HG03469 (cell line): ENCODE measurements around the gene HKDC1.
"Not testable (repeated sequence)": the region's sequence is repeated elsewhere in the genome, so short reads cannot be mapped to it uniquely, and the experiment has no call there.

ENCODE experiments used
- ATAC-seq: cut with Tn5 transposase; IDR thresholded peaks from one replicate; pipeline ENCODE4 v1.9.1; 2021; ENCODE audit warnings: mild to moderate bottlenecking, moderate library complexity, moderate number of reproducible peaks; ENCODE audit not compliant: unreplicated experiment

The HKDC1 gene

GRCh38 chr10:69240455-69240854 lies 20.3 kb downstream of the HKDC1 start:
- no peak for ATAC-seq

- ATAC-seq, result no peak
Observed at GRCh38 chr10:69241575-69241974, 21.4 kb downstream of the HKDC1 start.

- ATAC-seq, result no peak
Observed at GRCh38 chr10:69242040-69242851, 22.1 kb downstream of the HKDC1 start.

GRCh38 chr10:69242852-69243212 lies 22.7 kb downstream of the HKDC1 start:
- ATAC-seq, result no peak

DNA sequence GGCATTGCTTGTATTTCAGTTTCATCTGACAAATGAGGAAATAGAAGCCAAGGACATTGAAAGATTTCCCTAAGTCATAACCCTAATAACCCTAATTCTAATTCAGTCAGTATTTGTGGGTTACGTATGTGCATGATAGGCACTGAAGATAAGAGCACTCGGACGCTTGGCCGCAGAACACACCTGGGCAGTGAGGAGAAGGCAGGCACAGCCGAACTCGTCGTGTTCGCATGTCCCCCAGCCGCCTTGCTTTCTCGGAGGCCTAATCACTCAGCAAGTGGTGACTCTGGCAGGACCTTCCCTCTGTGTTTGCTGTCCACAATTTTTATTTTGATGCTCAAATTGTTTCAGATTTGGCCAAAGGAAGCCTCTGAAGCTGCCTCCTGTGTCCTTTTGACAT lies 23.7 kb downstream of the HKDC1 start:
- no peak for ATAC-seq

DNA sequence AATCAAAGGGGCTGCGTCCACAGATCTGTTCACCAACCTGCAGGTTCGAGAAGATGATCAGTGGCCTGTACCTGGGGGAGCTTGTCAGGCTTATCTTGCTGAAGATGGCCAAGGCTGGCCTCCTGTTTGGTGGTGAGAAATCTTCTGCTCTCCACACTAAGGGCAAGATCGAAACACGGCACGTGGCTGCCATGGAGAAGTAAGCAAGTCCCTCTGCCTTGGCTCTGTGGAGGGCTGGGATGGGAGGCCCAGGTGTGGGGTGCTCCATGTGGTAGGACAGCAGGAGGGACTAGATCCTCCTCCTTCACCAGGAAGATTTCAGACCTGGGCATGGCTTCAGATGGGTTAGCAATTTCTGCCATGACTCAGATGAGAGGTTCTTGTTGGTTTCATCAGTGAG lies 25.9 kb downstream of the HKDC1 start:
- no peak for ATAC-seq

- ATAC-seq, result no peak
Observed at GRCh38 chr10:69246581-69247312, 26.6 kb downstream of the HKDC1 start.

- ATAC-seq, result no peak
Observed at GRCh38 chr10:69247313-69247710, 27.2 kb downstream of the HKDC1 start.

GRCh38 chr10:69248117-69248730 lies 28.1 kb downstream of the HKDC1 start:
- ATAC-seq, result no peak

DNA sequence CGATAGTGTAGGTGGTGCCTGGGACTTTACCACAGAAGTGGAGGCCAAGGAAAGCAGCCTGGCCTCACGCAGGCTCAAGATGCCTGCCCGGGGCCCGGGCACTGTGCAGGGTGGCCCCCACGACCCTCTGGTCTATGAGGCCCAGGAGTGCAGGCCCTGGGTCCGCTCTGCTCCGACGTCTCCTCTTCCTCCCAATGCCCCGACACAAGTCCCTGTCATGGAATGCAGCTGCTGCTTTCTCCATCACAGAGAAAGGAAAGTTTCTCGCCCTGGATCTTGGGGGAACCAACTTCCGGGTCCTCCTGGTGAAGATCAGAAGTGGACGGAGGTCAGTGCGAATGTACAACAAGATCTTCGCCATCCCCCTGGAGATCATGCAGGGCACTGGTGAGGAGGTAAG lies 29.9 kb downstream of the HKDC1 start:
- ATAC-seq, result no peak

- not testable (repeated sequence) for ATAC-seq
Observed at GRCh38 chr10:69251417-69251816, 31.3 kb downstream of the HKDC1 start.

DNA sequence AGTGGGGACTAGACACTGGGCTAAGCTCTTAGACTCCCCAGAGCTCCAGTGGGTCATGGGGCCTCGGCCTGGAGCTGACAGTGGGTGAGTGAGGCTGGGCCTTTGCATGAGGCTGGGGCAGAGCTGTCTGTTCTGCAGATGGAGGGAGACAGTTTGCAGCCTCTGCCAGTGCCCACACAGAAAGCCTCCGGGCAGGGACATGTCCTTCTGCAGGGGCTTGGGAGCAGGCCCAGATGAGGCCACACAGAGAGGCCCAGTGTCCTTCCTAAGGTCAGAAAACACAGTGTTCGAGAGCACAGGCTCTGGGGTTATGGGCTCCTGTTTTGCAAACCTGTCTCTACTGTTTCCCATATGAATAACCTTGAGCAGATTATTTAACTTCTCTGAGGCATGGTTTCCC lies 33.0 kb downstream of the HKDC1 start:
- ATAC-seq, result no peak

DNA sequence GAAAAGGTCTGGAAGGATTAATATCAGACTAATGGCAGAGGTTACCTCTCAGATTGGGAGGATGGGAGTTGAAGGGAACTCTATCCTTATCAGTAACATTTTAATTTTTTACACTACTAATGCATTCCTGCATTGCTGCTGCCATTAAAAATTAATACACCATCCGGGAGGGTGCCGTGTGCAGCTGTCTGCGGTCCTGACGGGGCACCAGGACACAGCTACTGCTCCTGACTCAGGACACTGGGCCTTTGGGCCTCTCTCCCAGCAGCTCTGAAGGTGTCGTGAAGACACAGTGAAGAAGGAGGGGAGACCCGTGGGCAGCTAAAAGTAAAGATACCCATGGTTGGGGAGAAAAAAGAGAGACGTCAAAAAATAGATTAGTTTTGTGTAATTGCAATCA lies 34.7 kb downstream of the HKDC1 start:
- ATAC-seq, result no peak

DNA sequence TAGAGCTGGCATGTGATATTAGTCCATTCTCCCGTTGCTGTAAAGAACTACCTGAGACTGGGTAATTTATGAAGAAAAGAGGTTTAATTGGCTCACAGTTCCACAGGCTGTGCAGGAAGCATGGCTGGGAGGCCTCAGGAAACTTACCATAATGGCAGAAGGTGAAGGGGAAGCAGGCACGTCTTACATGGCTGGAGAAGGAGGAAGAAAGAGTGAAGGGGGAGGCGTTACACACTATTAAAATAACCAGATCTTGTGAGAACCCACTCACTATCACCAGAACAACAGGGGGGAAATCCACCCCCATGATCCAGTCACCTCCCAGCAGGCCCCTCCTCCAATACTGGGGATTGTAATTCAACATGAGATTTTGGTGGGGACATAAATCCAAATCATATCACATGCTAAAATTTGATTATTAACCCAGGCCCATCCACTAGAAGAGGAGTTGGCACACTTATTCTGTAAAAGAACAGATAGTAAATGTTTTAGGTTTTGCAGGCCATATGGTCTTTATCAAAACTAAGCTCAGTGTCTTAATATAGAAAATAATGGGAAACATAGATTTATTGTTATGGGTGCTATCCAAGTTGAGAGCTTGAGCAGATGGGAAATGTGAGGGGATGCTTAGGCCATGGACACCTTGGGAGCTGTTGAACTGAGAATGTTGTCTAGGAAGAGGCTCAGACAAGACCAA lies 39.6 kb downstream of the HKDC1 start:
- no peak for ATAC-seq

- no peak for ATAC-seq
Observed at GRCh38 chr10:69261184-69261583, 41.1 kb downstream of the HKDC1 start.

GRCh38 chr10:69262292-69262751 lies 42.2 kb downstream of the HKDC1 start:
- no peak for ATAC-seq

GRCh38 chr10:69265521-69265920 lies 45.4 kb downstream of the HKDC1 start:
- no peak for ATAC-seq

DNA sequence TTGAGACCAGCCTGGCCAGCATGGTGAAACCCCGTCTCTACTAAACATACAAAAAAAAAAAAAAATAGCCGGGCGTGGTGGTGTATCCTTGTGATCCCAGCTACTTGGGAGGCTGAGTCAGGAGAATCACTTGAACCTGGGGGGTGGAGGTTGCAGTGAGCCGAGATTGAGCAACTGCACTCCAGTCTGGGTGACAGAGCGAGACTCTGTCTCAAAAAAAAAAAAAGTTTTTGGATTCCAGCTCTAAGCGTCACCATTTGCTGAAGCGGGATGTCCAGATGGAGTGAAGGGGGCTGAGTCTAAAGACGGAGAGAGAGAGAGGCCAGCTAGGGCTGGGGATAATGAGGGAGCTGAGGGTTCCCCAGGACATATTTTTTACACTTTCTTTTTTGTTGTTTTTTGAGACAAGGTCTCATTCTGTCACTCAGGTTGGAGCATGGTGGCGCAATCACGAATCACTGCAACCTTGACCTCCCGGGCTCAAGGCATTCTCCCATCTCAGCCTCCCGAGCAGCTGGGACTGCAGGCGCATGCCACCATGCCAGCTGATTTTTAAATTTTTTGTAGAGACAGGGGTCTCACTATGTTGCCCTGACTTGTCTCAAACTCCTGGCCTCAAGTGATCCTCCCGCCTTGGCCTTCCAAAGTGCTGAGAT lies 48.8 kb downstream of the HKDC1 start:
- no peak for ATAC-seq

- ATAC-seq, result no peak
Observed at GRCh38 chr10:69269761-69270160, 49.6 kb downstream of the HKDC1 start.

DNA sequence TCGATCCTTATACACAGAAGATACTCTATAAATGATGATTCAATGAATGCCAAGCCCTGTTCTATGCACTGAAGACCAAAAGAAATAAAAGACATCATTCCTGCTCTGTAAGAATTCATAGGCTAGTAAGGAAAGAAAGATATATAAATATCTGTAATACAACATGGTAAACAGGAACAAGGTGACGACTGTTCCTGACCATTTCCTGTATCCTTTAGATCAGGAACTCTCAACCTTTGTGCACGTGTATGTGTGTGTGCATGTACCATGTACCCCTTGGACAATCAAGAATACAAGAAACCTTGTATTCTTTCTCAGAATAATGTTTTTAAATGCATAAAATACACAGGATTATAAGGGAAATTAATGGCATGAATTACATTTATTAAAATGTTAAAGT lies 50.9 kb downstream of the HKDC1 start:
- ATAC-seq, result no peak

DNA sequence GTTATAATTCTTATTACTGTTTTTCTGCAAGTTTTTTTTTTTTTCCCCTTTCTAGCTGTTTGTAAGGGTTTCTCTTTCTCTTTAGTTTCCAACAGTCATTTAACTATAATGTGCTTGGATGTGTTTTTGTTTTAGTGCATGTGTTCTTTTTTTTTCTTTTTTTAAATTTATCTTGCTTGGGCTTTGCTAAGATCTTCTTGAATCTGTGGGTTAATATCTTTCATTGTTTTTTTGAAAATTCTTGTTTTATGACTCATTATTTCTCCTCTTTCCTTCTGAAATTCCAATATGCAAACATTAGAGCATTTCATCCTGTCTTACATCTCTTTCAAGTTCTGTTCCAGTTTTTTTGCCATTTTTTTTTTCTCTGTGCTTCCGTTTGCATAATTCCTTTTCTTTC lies 52.5 kb downstream of the HKDC1 start:
- ATAC-seq, result no peak
